Measurements from ENCODE around the gene TBL3.

DNA sequence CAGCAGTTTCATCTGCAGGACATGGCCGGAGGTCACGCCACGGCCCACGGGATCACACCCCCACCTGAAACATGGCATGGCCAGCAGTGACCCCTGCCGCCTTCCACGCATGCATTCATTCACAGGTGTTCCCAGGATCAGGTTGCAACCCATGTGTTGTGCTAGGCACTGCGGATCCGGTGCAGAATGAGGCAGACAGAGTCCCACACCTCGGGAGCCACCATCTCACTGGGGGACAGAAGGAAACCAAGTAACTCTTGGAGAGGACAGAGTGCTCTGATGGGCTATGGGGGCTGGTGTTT is 24.5 kb upstream of the TBL3 start:
- TF ChIP-seq, protein P1, sequence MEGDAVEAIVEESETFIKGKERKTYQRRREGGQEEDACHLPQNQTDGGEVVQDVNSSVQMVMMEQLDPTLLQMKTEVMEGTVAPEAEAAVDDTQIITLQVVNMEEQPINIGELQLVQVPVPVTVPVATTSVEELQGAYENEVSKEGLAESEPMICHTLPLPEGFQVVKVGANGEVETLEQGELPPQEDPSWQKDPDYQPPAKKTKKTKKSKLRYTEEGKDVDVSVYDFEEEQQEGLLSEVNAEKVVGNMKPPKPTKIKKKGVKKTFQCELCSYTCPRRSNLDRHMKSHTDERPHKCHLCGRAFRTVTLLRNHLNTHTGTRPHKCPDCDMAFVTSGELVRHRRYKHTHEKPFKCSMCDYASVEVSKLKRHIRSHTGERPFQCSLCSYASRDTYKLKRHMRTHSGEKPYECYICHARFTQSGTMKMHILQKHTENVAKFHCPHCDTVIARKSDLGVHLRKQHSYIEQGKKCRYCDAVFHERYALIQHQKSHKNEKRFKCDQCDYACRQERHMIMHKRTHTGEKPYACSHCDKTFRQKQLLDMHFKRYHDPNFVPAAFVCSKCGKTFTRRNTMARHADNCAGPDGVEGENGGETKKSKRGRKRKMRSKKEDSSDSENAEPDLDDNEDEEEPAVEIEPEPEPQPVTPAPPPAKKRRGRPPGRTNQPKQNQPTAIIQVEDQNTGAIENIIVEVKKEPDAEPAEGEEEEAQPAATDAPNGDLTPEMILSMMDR (IDR thresholded peaks at IDR 0.05; ENCODE audit: low read length) = no peak
- TF ChIP-seq EZH2 (optimal IDR thresholded peaks at IDR 0.05; ENCODE audit: low read depth, low read length) = no peak

Data from MM.1S (cell line).